H9 (cell line): ENCODE results near the gene KISS1R. TPM values are rescaled to one million over a fixed set of nuclear protein-coding genes. Genes with fewer than 3 reads are reported as not detected.

Source experiments
- DNase-seq: peaks from one replicate; pipeline ENCODE4 v3.0.0-alpha.2; 2017
- H2AFZ ChIP-seq: one replicate; pipeline ENCODE4 v1.6.1; 2013; ENCODE audit warnings: mild to moderate bottlenecking, low read length, control low read depth, moderate library complexity
- H2AK5ac ChIP-seq: 2 replicates; pipeline ENCODE4 v1.6.1; 2013; ENCODE audit warnings: low read length, control low read depth, mixed read lengths; ENCODE audit not compliant: insufficient read length
- H2BK120ac ChIP-seq: one replicate; pipeline ENCODE4 v1.6.1; 2013; ENCODE audit warnings: low read depth, mild to moderate bottlenecking, low read length, control low read depth, inconsistent platforms; ENCODE audit not compliant: poor library complexity, severe bottlenecking
- H2BK12ac ChIP-seq: 2 replicates; pipeline ENCODE4 v1.6.1; 2013; ENCODE audit warnings: low read length, control low read depth, mixed read lengths, low read depth; ENCODE audit not compliant: insufficient read length
- H2BK15ac ChIP-seq: 2 replicates; pipeline ENCODE4 v1.6.1; 2013; ENCODE audit warnings: low read depth, low read length, control low read depth
- H2BK20ac ChIP-seq: one replicate; pipeline ENCODE4 v1.6.1; 2013; ENCODE audit warnings: low read depth, mild to moderate bottlenecking, low read length, control low read depth, inconsistent platforms; ENCODE audit not compliant: poor library complexity, severe bottlenecking
- H2BK5ac ChIP-seq: 2 replicates; pipeline ENCODE4 v1.6.1; 2013; ENCODE audit warnings: low read length, control low read depth, mixed read lengths; ENCODE audit not compliant: insufficient read length
- H3K14ac ChIP-seq: 2 replicates; pipeline ENCODE4 v1.6.1; 2013; ENCODE audit warnings: low read length, control low read depth; ENCODE audit not compliant: insufficient read depth
- H3K18ac ChIP-seq: 2 replicates; pipeline ENCODE4 v1.6.1; 2013; ENCODE audit warnings: low read depth, mild to moderate bottlenecking, mixed read lengths, low read length, control low read depth; ENCODE audit not compliant: insufficient read length
- H3K23ac ChIP-seq: 2 replicates; pipeline ENCODE4 v1.6.1; 2013; ENCODE audit warnings: low read length, control low read depth, mixed read lengths, low read depth; ENCODE audit not compliant: insufficient read length
- H3K23me2 ChIP-seq: 2 replicates; pipeline ENCODE4 v1.6.1; 2013; ENCODE audit warnings: low read depth, mild to moderate bottlenecking, mixed read lengths, low read length, control low read depth; ENCODE audit not compliant: insufficient read length, poor library complexity, severe bottlenecking
- H3K27ac ChIP-seq: 2 replicates; pipeline ENCODE4 v1.5.1; 2013; ENCODE audit warnings: low read length, control low read depth, mixed read lengths, low read depth; ENCODE audit not compliant: insufficient read length
- H3K27me3 ChIP-seq: 2 replicates; pipeline ENCODE4 v1.6.1; 2013; ENCODE audit warnings: low read length, control low read depth, inconsistent platforms; ENCODE audit not compliant: insufficient read depth
- H3K4ac ChIP-seq: 2 replicates; pipeline ENCODE4 v1.6.1; 2013; ENCODE audit warnings: low read depth, mild to moderate bottlenecking, control low read depth, inconsistent platforms, low read length, moderate library complexity
- H3K4me1 ChIP-seq: 2 replicates; pipeline ENCODE4 v1.6.1; 2013; ENCODE audit warnings: low read length, control low read depth, inconsistent platforms; ENCODE audit not compliant: insufficient read depth
- H3K4me2 ChIP-seq: 2 replicates; pipeline ENCODE4 v1.6.1; 2013; ENCODE audit warnings: low read length, control low read depth, mixed read lengths; ENCODE audit not compliant: insufficient read length, insufficient read depth
- H3K56ac ChIP-seq: 2 replicates; pipeline ENCODE4 v1.6.1; 2013; ENCODE audit warnings: low read depth, mild to moderate bottlenecking, mixed read lengths, low read length, control low read depth; ENCODE audit not compliant: insufficient read length
- H3K79me1 ChIP-seq: 2 replicates; pipeline ENCODE4 v1.6.1; 2013; ENCODE audit warnings: low read depth, mild to moderate bottlenecking, moderate library complexity, low read length, control low read depth, inconsistent platforms; ENCODE audit not compliant: insufficient read depth, poor library complexity, severe bottlenecking
- H3K79me2 ChIP-seq: 2 replicates; pipeline ENCODE4 v1.6.1; 2013; ENCODE audit warnings: low read length, control low read depth, inconsistent platforms; ENCODE audit not compliant: insufficient read depth
- H3K9ac ChIP-seq: 2 replicates; pipeline ENCODE4 v1.6.1; 2013; ENCODE audit warnings: low read length, control low read depth, mixed read lengths; ENCODE audit not compliant: insufficient read length; ENCODE audit errors: extremely low read depth
- H3K9me3 ChIP-seq: one replicate; pipeline ENCODE4 v1.6.1; 2013; ENCODE audit warnings: low read depth, low read length, inconsistent platforms; ENCODE audit not compliant: control insufficient read depth
- H3T11ph ChIP-seq: one replicate; pipeline ENCODE4 v1.6.1; 2013; ENCODE audit warnings: mild to moderate bottlenecking, low read length, control low read depth, inconsistent platforms
- H4K20me1 ChIP-seq: one replicate; pipeline ENCODE4 v1.6.1; 2013; ENCODE audit not compliant: control insufficient read depth, insufficient read length, insufficient read depth
- H4K5ac ChIP-seq: 2 replicates; pipeline ENCODE4 v1.6.1; 2013; ENCODE audit warnings: low read depth, mild to moderate bottlenecking, mixed read lengths, low read length, control low read depth; ENCODE audit not compliant: insufficient read length
- H4K8ac ChIP-seq: replicated peaks from 2 replicates; pipeline ENCODE4 v1.6.1; 2013; ENCODE audit warnings: low read length, control low read depth, mixed read lengths, low read depth; ENCODE audit not compliant: insufficient read length
- H4K91ac ChIP-seq: 2 replicates; pipeline ENCODE4 v1.6.1; 2013; ENCODE audit warnings: low read depth, mild to moderate bottlenecking, moderate library complexity, mixed read lengths, low read length, control low read depth; ENCODE audit not compliant: insufficient read length
- H3K27ac Mint-ChIP-seq, 3 experiments: 2 replicates in 2 of 3; 3 replicates in 1 of 3; pipeline ENCODE4 v1.8.0; 2020 to 2021; ENCODE audit warnings: mixed read lengths in 3 of 3, mild to moderate bottlenecking in 1 of 3, moderate library complexity in 1 of 3
- H3K27me3 Mint-ChIP-seq: 2 replicates; pipeline ENCODE4 v1.8.0; 2021; ENCODE audit warnings: low read depth, mild to moderate bottlenecking, moderate library complexity, mixed read lengths
- H3K36me3 Mint-ChIP-seq, 3 experiments: 2 replicates in 2 of 3; 3 replicates in 1 of 3; pipeline ENCODE4 v1.8.0; 2020 to 2021; ENCODE audit warnings: low read depth in 3 of 3, mixed read lengths in 3 of 3; ENCODE audit not compliant: insufficient read depth in 1 of 3
- H3K4me1 Mint-ChIP-seq, 2 experiments: 2 replicates each; pipeline ENCODE4 v1.8.0; 2020; ENCODE audit warnings: mixed read lengths in 2 of 2
- H3K4me3 Mint-ChIP-seq, 2 experiments: 2 replicates in 1 of 2; 3 replicates in 1 of 2; pipeline ENCODE4 v1.8.0; 2020 to 2021; ENCODE audit warnings: mild to moderate bottlenecking in 2 of 2, mixed read lengths in 2 of 2, moderate library complexity in 1 of 2
- H3K9me3 Mint-ChIP-seq, 2 experiments: 2 replicates in 1 of 2; 3 replicates in 1 of 2; pipeline ENCODE4 v1.8.0; 2020; ENCODE audit warnings: mild to moderate bottlenecking in 2 of 2, mixed read lengths in 2 of 2, moderate library complexity in 1 of 2
- WGBS: extraction: QIAGEN DNeasy Blood & Tissue Kit; methylation state at CpG from one replicate; pipeline ENCODE4 v1.1.7; 2013; ENCODE audit warnings: missing lambda C conversion rate, low lambda C conversion rate, mixed read lengths; ENCODE audit not compliant: insufficient read length; ENCODE audit errors: extremely low coverage; 5-methylcytosine and 5-hydroxymethylcytosine counted together
- total RNA-seq: library from RNA; stranded (reverse); gene quantifications from 2 replicates; pipeline ENCODE4 v1.2.1, GENCODE V29; 2021
- TF ChIP-seq, protein P1 (sequence below): fragments of 200-600 bp; sonication (generic); conservative IDR thresholded peaks from 3 replicates; pipeline ENCODE4 v1.8.0; 2021; ENCODE audit warnings: antibody characterized with exemption, mild to moderate bottlenecking

The KISS1R gene
- total RNA-seq, 1 experiment from 2014 or later = 3.3 TPM

DNA sequence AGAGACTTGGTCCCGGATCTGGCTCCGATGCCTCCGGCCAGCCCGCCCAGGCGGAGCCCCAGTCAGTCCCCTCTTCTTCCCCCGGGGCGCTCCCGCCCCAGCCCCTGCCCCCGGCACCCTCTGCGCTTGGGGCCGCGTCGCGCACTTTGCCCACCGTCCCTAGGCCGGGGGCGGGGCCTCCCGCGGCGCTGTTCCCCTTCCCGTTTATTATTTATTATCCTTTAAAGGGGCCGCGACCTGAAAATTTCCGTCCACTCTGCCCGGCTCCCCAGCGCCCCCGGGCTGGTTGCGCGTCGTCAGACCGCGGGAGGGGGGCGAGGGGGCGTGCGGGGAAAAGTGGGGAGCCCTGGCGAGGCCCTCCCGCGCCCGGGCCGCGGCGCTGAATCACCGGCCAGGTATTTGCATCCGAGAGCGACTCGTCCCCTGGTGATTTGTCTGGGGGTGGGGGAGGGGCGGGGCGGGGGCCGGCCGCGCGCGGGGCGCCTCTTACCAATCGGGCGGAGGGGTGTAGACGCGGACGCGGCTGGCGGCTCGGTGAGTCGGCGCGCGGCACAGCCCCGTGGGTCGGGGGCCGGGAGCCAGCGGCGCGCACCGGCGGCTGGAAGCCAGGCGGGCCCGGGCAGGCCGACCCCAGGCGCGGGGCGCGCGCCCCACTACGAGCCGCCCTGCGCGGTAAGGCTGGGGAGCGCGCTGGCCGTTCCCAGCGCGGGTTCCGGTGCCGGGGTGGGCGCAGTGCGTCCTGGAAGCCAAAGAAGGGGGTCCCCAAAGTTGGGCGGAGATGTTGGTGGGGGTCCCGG, 8.6 kb downstream of the KISS1R start, which contains the start of gene ARID3A:
Gene ARID3A, plus strand, starts transcription at position 510 of the 797 bp plus-strand sequence. CDS start 3,494 bp downstream, outside the sequence.
- Mint-ChIP-seq H3K36me3 (peaks cover 4 to 16% (median 14%) of the 10 kb centered on the region in 3 experiments), H3K4me1 (peaks cover 5 to 16% of the 10 kb centered on the region in 2 experiments), H3K4me3 (peak within 1 kb of the TSS; percentile 78 to 91), H3K27me3 (peaks cover 20% of the 10 kb centered on the region), H3K9me3 (no peaks in the 10 kb centered on the region; a peak in 1 of 5 replicates), H3K27ac (peak within 1 kb of the TSS in 2 of 3 experiments; percentile 34 to 72; a peak in 1 of 7 replicates)
- peak; percentile 88 for DNase-seq
- peak within 1 kb of the TSS; percentile 59 for H3K18ac ChIP-seq
- H3K23ac ChIP-seq = no peak within 1 kb of the TSS
- no peak within 1 kb of the TSS for H3K9ac ChIP-seq
- H4K20me1 ChIP-seq = no peaks in the 10 kb centered on the region
- no peak within 1 kb of the TSS for H3T11ph ChIP-seq
- no peak within 1 kb of the TSS for H4K91ac ChIP-seq
- no peak within 1 kb of the TSS for H2AFZ ChIP-seq
- no peak within 1 kb of the TSS for H2BK15ac ChIP-seq
- no peak within 1 kb of the TSS for H2AK5ac ChIP-seq
- no peaks in the 10 kb centered on the region for H3K4me1 ChIP-seq
- peak within 1 kb of the TSS; percentile 73; the same call in 1 of the 2 replicates for H3K14ac ChIP-seq
- peak within 1 kb of the TSS; percentile 67 for H3K4me2 ChIP-seq
- no peak within 1 kb of the TSS for H3K4ac ChIP-seq
- no peak within 1 kb of the TSS for H3K56ac ChIP-seq
- no peaks in the 10 kb centered on the region for H3K9me3 ChIP-seq
- H2BK20ac ChIP-seq = no peak within 1 kb of the TSS
- no peak within 1 kb of the TSS for H2BK12ac ChIP-seq
- peaks cover 3% of the 10 kb centered on the region for H3K23me2 ChIP-seq
- no peaks in the 10 kb centered on the region for H3K79me1 ChIP-seq
- TF ChIP-seq, protein P1, sequence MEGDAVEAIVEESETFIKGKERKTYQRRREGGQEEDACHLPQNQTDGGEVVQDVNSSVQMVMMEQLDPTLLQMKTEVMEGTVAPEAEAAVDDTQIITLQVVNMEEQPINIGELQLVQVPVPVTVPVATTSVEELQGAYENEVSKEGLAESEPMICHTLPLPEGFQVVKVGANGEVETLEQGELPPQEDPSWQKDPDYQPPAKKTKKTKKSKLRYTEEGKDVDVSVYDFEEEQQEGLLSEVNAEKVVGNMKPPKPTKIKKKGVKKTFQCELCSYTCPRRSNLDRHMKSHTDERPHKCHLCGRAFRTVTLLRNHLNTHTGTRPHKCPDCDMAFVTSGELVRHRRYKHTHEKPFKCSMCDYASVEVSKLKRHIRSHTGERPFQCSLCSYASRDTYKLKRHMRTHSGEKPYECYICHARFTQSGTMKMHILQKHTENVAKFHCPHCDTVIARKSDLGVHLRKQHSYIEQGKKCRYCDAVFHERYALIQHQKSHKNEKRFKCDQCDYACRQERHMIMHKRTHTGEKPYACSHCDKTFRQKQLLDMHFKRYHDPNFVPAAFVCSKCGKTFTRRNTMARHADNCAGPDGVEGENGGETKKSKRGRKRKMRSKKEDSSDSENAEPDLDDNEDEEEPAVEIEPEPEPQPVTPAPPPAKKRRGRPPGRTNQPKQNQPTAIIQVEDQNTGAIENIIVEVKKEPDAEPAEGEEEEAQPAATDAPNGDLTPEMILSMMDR = no peak
- H2BK120ac ChIP-seq = no peak within 1 kb of the TSS
- H4K8ac ChIP-seq = no peak within 1 kb of the TSS
- H3K79me2 ChIP-seq = no peaks in the 10 kb centered on the region; the same call in 1 of the 2 replicates
- no peak within 1 kb of the TSS for H2BK5ac ChIP-seq
- WGBS = no CpG with 5 or more reads among the region's 97 CpGs
- peaks cover 6% of the 10 kb centered on the region; the same call in 1 of the 2 replicates for H3K27me3 ChIP-seq
- H4K5ac ChIP-seq = no peak within 1 kb of the TSS
- no peak within 1 kb of the TSS for H3K27ac ChIP-seq
